GM23338 (cell line): ENCODE results near the gene CLDN24. TPM values are rescaled to one million over a fixed set of nuclear protein-coding genes. Genes with fewer than 3 reads are reported as not detected.

Source experiments
- ATAC-seq: fragments of 200-7000 bp; cut with Tn5 transposase; 3 replicates; pipeline ENCODE4 v1.9.1; 2020
- DNase-seq: peaks from one replicate; pipeline ENCODE4 v3.0.0-alpha.2; 2015; ENCODE audit warnings: low spot score
- H2AFZ ChIP-seq: fragments of 200-600 bp; sonication (generic); 2 replicates; pipeline ENCODE4 v1.8.0; 2016; ENCODE audit warnings: antibody characterized with exemption, mild to moderate bottlenecking, moderate library complexity
- H3F3A ChIP-seq: fragments of 200-600 bp; sonication (generic); replicated peaks from 2 replicates; pipeline ENCODE4 v1.8.0; 2017; ENCODE audit warnings: antibody characterized with exemption, mixed run types, low read depth
- H3K27ac ChIP-seq: fragments of 200-600 bp; sonication (generic); 2 replicates; pipeline ENCODE4 v1.6.1; 2016; ENCODE audit warnings: low read depth
- H3K27me3 ChIP-seq: fragments of 200-600 bp; sonication (generic); 2 replicates; pipeline ENCODE4 v1.8.0; 2016; ENCODE audit warnings: mild to moderate bottlenecking, mixed run types, moderate library complexity; ENCODE audit not compliant: insufficient read depth
- H3K36me3 ChIP-seq: fragments of 200-600 bp; sonication (generic); 2 replicates; pipeline ENCODE4 v1.8.0; 2016; ENCODE audit warnings: mild to moderate bottlenecking; ENCODE audit not compliant: insufficient read depth
- H3K4me1 ChIP-seq: fragments of 200-600 bp; sonication (generic); 2 replicates; pipeline ENCODE4 v1.8.0; 2016; ENCODE audit warnings: mild to moderate bottlenecking, moderate library complexity; ENCODE audit not compliant: insufficient read depth
- H3K4me2 ChIP-seq: fragments of 200-600 bp; sonication (generic); 2 replicates; pipeline ENCODE4 v1.7.1; 2017; ENCODE audit warnings: mixed run types
- H3K4me3 ChIP-seq: fragments of 200-600 bp; sonication (generic); 2 replicates; pipeline ENCODE4 v1.6.1; 2016; ENCODE audit warnings: mixed run types
- H3K79me2 ChIP-seq: fragments of 200-600 bp; sonication (generic); replicated peaks from 2 replicates; pipeline ENCODE4 v1.8.0; 2017; ENCODE audit warnings: mild to moderate bottlenecking; ENCODE audit not compliant: insufficient read depth
- H3K9me2 ChIP-seq: fragments of 200-600 bp; sonication (generic); 2 replicates; pipeline ENCODE4 v1.8.0; 2017; ENCODE audit not compliant: insufficient read depth
- H4K20me1 ChIP-seq: fragments of 200-600 bp; sonication (generic); replicated peaks from 2 replicates; pipeline ENCODE4 v1.8.0; 2017; ENCODE audit warnings: mild to moderate bottlenecking; ENCODE audit not compliant: insufficient read depth
- H3K27ac Mint-ChIP-seq: 2 replicates; pipeline ENCODE4 v1.8.0; 2020; ENCODE audit warnings: inconsistent platforms, mild to moderate bottlenecking, moderate library complexity, mixed read lengths
- H3K27me3 Mint-ChIP-seq: 3 replicates; pipeline ENCODE4 v1.8.0; 2022; ENCODE audit warnings: low read depth, mild to moderate bottlenecking, moderate library complexity, mixed read lengths, inconsistent platforms; ENCODE audit not compliant: insufficient read depth, poor library complexity
- H3K36me3 Mint-ChIP-seq: 3 replicates; pipeline ENCODE4 v1.8.0; 2021; ENCODE audit warnings: low read depth, mild to moderate bottlenecking, inconsistent platforms, moderate library complexity, mixed read lengths
- H3K4me1 Mint-ChIP-seq: 3 replicates; pipeline ENCODE4 v1.8.0; 2020; ENCODE audit warnings: mild to moderate bottlenecking, inconsistent platforms, mixed read lengths
- H3K4me3 Mint-ChIP-seq: 3 replicates; pipeline ENCODE4 v1.8.0; 2021; ENCODE audit warnings: moderate library complexity, mild to moderate bottlenecking, inconsistent platforms, mixed read lengths
- H3K9me3 Mint-ChIP-seq: 3 replicates; pipeline ENCODE4 v1.8.0; 2020; ENCODE audit warnings: moderate library complexity, mild to moderate bottlenecking, inconsistent platforms, mixed read lengths
- CREB1 ChIP-seq: fragments of 250-450 bp; sonication (Bioruptor Pico); IDR thresholded peaks from 2 replicates; pipeline ENCODE4 v1.5.0; 2020; ENCODE audit warnings: low read depth, mild to moderate bottlenecking, moderate library complexity
- CTCF ChIP-seq, 2 experiments: fragments of 200-600 bp in 1 of 2; sonication (generic) in 1 of 2; conservative IDR thresholded peaks; 2 replicates each; pipeline versions ENCODE4 v1.5.1 to v1.6.1; 2016 to 2017; ENCODE audit warnings: antibody characterized with exemption in 2 of 2, low read depth in 2 of 2, mild to moderate bottlenecking in 2 of 2, moderate library complexity in 1 of 2
- ETS1 ChIP-seq: IDR thresholded peaks from 2 replicates; pipeline ENCODE4 v1.6.1; 2016; ENCODE audit warnings: antibody characterized with exemption
- EZH2 ChIP-seq: fragments of 200-600 bp; sonication (generic); IDR thresholded peaks from one replicate; pipeline ENCODE4 v1.8.0; 2017; ENCODE audit warnings: antibody characterized with exemption, mild to moderate bottlenecking, low read depth; ENCODE audit not compliant: unreplicated experiment
- EZH2phosphoT487 ChIP-seq: fragments of 200-600 bp; sonication (generic); IDR thresholded peaks from one replicate; pipeline ENCODE4 v1.8.1; 2018; ENCODE audit warnings: antibody characterized with exemption; ENCODE audit not compliant: unreplicated experiment
- JUNB ChIP-seq: IDR thresholded peaks from one replicate; pipeline ENCODE4 v1.6.1; 2016; ENCODE audit warnings: antibody characterized with exemption; ENCODE audit not compliant: unreplicated experiment
- NANOG ChIP-seq: IDR thresholded peaks from 2 replicates; pipeline ENCODE4 v1.6.1; 2016; ENCODE audit warnings: antibody characterized with exemption, borderline replicate concordance
- POLR2AphosphoS5 ChIP-seq: IDR thresholded peaks from 2 replicates; pipeline ENCODE4 v1.6.1; 2016; ENCODE audit warnings: antibody characterized with exemption, low read depth
- REST ChIP-seq: IDR thresholded peaks from one replicate; pipeline ENCODE4 v1.6.1; 2018; ENCODE audit warnings: antibody characterized with exemption; ENCODE audit not compliant: unreplicated experiment
- ZNF114 ChIP-seq: fragments of 250-450 bp; sonication (Bioruptor Pico); IDR thresholded peaks from 2 replicates; pipeline ENCODE4 v1.5.0; 2020; ENCODE audit warnings: mild to moderate bottlenecking, moderate library complexity
- ZNF331 ChIP-seq: fragments of 250-450 bp; sonication (Bioruptor Pico); IDR thresholded peaks from 2 replicates; pipeline ENCODE4 v1.5.0; 2020; ENCODE audit warnings: low read depth, mild to moderate bottlenecking, moderate library complexity
- ZNF462 ChIP-seq: fragments of 250-450 bp; sonication (Bioruptor Pico); IDR thresholded peaks from 2 replicates; pipeline ENCODE4 v1.5.0; 2020; ENCODE audit warnings: mild to moderate bottlenecking, moderate library complexity
- polyA plus RNA-seq: library from polyadenylated mRNA; unstranded; fragments of >200 nt; fragmentation: Nextera tagmentation; extraction: Ambion mirVana; gene quantifications from 2 replicates; pipeline ENCODE4 v1.2.1, GENCODE V29; 2016
- total RNA-seq: library from RNA; depleted of rRNA; stranded (reverse); fragments of >200 nt; shearing (Covaris generic); gene quantifications from 2 replicates; pipeline ENCODE4 v1.2.3, GENCODE V29; 2014

Gene CLDN24
- total and polyA plus RNA-seq, 2 experiments from 2014 or later: not detected

GRCh38 chr4:183335369-183335940 is 13.2 kb upstream of the CLDN24 start (continued):
- TF ChIP-seq CTCF (conservative IDR thresholded peaks at IDR 0.05; ENCODE audit: low read depth in 2 of 2) (no peak), CREB1 (CRISPR knock-in tag) (no peak), ZNF114 (CRISPR knock-in tag) (no peak)

- no peaks in the 10 kb centered on the region for H4K20me1 ChIP-seq
- H3K27me3 ChIP-seq: no peaks in the 10 kb centered on the region
- no peaks in the 10 kb centered on the region for H3K79me2 ChIP-seq
- Mint-ChIP-seq H3K36me3 (no peaks in the 10 kb centered on the region), H3K4me3 (no peak overlapping the region), H3K27ac (no peak overlapping the region), H3K4me1 (peaks cover 3% of the 10 kb centered on the region), H3K27me3 (peaks cover 2% of the 10 kb centered on the region), H3K9me3 (peaks cover 6% of the 10 kb centered on the region; the same call in 2 of the 3 replicates)
- no peak overlapping the region for H3K27ac ChIP-seq
- no peak overlapping the region for H3K4me2 ChIP-seq
- ATAC-seq: no peak
- H3K4me3 ChIP-seq: no peak overlapping the region
- H3K4me1 ChIP-seq: no peaks in the 10 kb centered on the region
- H3K9me2 ChIP-seq: no peaks in the 10 kb centered on the region
- DNase-seq: no peak
- no peaks in the 10 kb centered on the region for H3K36me3 ChIP-seq
- H2AFZ ChIP-seq: peak overlapping the region; percentile 19; the same call in 1 of the 2 replicates
- no peaks in the 10 kb centered on the region for H3F3A ChIP-seq
- TF ChIP-seq ETS1 (no peak), EZH2phosphoT487 (no peak), JUNB (no peak), REST (no peak), EZH2 (no peak), NANOG (no peak), POLR2AphosphoS5 (no peak), ZNF331 (CRISPR knock-in tag) (no peak), ZNF462 (CRISPR knock-in tag) (no peak)
These were observed 11.8 kb upstream of the CLDN24 start for GRCh38 chr4:183333983-183334382.
